HG03139 (cell line): ENCODE measurements around the gene ZBTB7C.

Experiments
- ATAC-seq: cut with Tn5 transposase; IDR thresholded peaks from one replicate; pipeline ENCODE4 v1.9.1; 2021; ENCODE audit not compliant: unreplicated experiment

ZBTB7C gene

GRCh38 chr18:48073211-48073930 lies 335.8 kb downstream of the ZBTB7C start:
- no peak for ATAC-seq

DNA sequence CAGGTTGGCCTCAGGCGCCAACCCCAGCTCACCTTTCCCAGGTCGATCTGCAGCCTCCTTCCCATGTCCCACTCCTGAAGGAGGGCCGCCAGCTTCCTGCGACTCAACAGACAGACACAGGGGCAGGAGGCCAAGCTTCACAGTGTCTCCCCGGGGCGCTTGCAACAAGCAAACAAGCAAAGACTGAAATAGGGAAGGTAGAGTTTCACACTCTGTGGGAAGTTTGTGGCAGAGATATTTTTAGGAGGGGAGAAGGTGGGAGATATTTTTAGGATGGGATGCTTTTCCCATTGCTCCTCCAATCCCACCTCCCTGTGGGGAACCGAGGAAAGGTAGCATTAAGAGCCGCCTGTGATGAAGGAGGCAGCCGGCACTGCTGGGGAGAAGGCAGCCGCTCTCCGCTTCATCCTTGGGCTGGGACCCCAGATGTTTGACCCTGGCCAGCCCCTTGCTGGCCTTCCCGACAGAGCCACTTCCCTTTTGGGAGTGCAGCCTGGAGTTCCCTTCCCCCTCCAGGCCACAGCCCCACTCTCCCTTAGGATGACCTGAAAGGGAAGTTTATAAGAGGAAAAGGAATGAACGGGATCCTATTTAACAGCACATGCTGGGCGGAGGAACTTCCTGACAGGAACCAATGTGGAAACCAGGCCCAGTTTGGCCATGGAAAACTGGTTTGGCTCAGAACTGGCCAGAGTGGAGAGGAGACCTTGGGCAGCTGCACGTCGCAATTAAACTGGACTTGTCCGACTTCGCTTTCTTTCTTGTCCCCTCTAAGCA lies 336.6 kb downstream of the ZBTB7C start:
- ATAC-seq, result no peak

- ATAC-seq, result no peak
These were observed 340.2 kb downstream of the ZBTB7C start for GRCh38 chr18:48068916-48069445.

DNA sequence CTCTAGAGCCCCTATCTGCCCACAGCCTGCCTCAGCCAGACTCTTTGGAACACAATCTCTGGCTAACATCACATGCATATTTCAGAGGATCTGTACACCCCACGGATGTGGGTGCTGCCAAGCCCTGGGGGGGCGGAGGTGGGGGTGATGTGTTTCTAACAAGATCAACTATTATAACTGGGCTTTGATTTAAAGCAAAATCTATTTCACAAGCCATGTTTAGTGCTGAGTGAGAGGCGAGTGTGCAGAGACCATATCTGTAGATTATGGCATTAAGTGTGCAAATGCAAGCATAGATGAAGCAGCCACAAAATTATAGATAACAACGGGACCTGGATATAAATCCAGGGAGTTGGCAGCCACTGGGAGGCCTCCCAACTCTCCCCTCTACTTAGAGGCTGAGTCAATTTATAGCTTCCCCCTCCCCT lies 342.9 kb downstream of the ZBTB7C start:
- ATAC-seq, result no peak

DNA sequence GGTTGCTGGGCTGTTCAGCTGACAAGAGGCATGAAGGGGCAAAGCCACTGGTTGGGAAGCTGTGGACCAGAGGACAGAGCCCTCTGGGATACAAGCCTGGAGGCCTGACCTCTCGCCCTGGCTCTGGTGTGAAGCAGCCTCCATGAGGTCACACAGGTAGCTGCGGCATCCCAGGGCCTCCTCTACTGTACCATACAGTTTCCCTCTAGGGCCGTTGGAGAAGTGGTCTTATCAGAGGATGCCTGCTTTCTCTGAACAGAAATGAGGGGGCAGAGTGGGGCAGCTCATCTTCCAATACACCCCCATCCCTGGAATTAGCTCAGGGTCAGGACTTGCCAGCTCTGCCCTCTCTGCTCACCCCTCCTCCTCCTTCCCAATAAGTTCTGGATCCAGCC lies 343.6 kb downstream of the ZBTB7C start:
- no peak for ATAC-seq

- ATAC-seq, result no peak
These were observed 344.1 kb downstream of the ZBTB7C start for GRCh38 chr18:48064978-48065600.

DNA sequence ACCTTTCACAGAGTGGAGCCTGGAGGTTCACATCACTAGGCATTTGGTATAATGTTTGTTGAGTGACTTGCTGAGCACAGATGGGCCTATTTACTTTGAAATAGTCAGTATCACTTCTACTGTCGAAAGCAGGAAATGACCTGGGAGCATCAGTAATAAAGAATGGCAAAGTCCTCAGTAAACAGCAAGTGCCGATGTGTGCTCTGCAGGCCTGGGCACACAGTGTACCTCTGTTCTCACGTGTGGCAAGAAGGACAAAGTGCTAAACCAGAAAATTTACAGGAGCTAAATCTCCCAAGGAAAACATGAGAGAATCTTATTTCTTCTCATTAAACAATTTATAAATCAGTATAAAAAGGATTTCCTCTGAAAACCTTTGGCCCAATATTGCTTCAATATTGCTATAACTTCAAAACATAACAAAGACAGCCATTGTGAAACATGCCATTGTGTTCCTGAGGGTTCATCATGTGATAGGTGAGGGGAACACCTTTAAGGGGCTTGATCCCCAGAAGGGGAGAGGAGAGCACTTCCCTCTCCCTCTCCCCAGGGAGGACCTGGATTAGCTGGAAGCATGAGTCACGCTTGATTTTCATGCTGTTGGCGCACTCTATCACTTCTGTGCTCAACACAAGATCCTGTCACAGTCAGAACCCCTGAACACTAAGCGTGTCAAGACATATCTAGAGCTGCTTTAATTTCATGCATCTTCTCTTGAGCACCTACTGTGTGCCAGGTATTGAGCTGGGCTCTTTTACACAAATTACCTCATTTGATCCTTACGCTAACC lies 347.2 kb downstream of the ZBTB7C start:
- no peak for ATAC-seq

DNA sequence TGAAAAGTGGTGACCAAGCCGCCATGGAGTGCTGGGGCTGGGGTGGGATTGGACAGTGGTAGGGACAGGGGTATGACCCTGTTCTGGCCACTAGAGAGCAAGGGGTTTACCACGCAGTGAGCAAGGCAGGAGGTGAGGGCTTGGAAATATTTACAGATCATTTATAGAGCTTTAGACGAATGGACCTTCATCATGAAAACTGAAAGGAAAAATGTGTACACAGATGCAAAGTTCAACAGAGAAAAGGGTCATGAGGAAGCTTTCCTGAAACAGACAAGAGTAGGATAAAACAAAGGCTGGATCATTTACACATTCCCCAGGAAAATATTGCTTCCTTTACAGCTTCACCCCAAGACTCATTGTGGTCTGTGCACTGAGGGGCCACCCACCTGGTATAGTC lies 348.2 kb downstream of the ZBTB7C start:
- ATAC-seq, result no peak

- no peak for ATAC-seq
These were observed 348.8 kb downstream of the ZBTB7C start for GRCh38 chr18:48060346-48060745.

- no peak for ATAC-seq
These were observed 349.6 kb downstream of the ZBTB7C start for GRCh38 chr18:48059455-48060010.

DNA sequence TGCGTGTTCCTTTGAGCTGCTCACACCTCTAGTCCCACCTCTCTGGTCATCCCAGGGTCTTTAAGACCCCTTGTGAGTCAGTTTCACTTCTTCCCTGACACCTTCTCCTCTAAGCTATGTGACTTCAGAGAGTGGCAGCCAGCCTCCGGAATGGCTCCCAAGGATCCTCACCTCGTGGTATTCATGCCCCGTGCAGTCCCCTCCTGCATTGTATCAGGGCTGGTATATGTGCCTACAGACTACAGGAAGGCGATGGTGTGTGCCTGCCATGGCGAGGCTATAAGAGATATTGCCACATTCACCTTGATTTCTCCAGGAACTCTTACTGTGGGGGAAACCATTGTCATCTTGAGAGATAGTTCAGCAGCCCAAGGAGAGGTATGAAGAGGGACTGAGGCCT lies 350.7 kb downstream of the ZBTB7C start:
- ATAC-seq, result no peak

- ATAC-seq, result no peak
These were observed 352.2 kb downstream of the ZBTB7C start for GRCh38 chr18:48057018-48057417.

GRCh38 chr18:48055351-48055750 lies 353.8 kb downstream of the ZBTB7C start:
- ATAC-seq, result no peak

- no peak for ATAC-seq
These were observed 355.0 kb downstream of the ZBTB7C start for GRCh38 chr18:48053881-48054816.

GRCh38 chr18:48052842-48053241 lies 356.3 kb downstream of the ZBTB7C start:
- ATAC-seq, result no peak

DNA sequence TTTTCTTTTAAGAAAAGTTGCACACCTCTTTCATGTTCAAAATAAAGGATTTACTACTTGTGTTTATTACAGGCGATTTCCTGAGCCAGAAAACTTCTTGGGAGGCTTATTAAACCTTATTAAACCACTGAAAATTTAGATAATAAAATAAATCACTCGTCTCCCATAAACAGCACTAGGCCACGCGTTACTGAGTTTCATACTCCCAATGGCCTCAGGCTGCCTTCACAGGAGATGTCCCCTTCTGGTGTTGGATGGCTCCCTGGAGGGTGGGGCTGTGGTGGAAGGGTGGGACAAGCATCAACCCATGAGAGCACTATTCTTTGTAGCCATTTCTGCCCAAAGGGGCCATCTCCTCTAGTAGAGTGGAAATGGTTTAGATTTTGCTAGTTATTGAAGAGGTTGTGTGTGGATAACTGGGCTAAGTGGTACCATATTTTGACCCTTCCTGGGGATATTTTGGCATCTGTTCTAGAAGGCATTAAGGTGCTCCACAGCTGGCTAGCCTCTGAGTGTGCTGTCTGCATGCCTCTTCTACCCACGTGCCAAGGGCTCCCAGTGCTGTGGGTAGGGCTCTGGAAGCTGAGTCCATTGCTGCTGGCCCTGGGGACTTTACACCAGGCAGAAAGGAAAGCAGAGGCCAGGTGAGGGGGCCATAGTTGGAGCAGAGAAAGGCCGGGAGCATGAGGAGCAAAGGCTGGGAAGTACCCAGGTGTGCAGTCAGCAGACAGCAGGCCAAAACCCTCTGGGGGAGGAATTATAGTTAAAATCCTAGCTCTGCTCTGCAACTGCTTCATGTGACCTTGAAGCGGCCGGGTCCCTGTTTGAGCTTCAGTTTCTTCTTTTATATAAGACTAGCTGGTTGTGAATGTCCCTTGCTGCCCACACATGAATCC lies 357.0 kb downstream of the ZBTB7C start:
- no peak for ATAC-seq

DNA sequence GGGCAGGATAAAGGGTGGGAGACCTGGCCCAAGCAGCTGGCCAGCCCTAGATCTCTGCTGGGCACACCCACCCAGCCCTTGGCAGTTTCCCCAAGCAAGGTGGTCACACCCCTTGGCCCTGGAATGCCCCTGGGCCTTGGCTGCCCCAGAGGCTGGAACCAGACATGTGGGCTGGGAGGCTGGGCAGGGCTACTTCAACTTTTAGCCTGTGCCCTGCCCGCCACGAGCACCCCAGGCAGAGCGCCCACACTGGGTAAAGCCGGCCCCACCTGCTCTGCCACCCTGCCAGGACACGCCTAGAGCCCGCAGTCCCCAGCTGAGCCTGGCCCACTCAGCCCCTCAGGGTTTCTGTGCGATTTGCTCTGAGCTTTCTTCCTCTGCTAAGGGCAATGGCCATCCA lies 359.0 kb downstream of the ZBTB7C start:
- ATAC-seq, result no peak

GRCh38 chr18:48049757-48050156 lies 359.4 kb downstream of the ZBTB7C start:
- no peak for ATAC-seq

- ATAC-seq, result no peak
These were observed 360.9 kb downstream of the ZBTB7C start for GRCh38 chr18:48048251-48048650.
